A172 (cell line): Measurements from ENCODE around the gene SFTPA2. TPM values are rescaled to one million over a fixed set of nuclear protein-coding genes. Genes with fewer than 3 reads are reported as not detected.
"Not testable (repeated sequence)": the region's sequence is repeated elsewhere in the genome, so short reads cannot be mapped to it uniquely, and the experiment has no call there.

Experiments
- DNase-seq: peaks from one replicate; pipeline ENCODE4 v3.0.0-alpha.2; 2015; ENCODE audit warnings: low spot score
- total RNA-seq: library from RNA; depleted of rRNA; stranded (reverse); fragments of >200 nt; shearing (Covaris generic); gene quantifications from 2 replicates; pipeline ENCODE4 v1.2.3, GENCODE V29; 2014; rRNA removed

Gene SFTPA2
- total RNA-seq: not detected in 2 replicates

DNA sequence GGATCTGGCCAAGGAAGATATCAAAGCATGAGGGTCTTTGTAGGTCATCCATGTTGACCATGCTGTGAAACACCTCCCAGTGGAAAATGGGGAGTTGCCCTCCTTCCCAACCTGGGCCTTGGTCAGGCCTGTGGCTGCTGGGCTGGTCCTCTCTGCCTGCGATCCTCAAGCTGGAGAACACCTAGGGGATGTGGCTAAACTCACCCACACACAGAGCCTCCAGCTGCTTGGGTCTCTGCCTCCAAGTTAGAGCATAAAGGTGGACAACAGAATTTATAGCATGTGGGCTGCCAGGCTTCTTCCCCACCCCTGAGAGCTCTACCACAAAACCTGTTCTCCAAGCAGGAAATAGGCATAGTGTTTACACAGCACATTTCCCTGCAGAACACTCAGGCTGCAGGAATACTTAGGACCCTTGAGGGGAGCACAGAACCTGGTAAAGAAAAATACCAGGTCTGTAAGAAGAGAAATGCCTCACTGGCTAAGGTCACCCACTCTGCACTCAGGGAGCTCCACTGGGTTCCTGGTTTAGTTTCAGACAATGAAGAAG lies at the start of gene SFTPA2:
Gene SFTPA2, minus strand, starts transcription at position 248 of the 550 bp plus-strand sequence. CDS start 924 bp downstream, outside the sequence.
- no peak for DNase-seq

DNA sequence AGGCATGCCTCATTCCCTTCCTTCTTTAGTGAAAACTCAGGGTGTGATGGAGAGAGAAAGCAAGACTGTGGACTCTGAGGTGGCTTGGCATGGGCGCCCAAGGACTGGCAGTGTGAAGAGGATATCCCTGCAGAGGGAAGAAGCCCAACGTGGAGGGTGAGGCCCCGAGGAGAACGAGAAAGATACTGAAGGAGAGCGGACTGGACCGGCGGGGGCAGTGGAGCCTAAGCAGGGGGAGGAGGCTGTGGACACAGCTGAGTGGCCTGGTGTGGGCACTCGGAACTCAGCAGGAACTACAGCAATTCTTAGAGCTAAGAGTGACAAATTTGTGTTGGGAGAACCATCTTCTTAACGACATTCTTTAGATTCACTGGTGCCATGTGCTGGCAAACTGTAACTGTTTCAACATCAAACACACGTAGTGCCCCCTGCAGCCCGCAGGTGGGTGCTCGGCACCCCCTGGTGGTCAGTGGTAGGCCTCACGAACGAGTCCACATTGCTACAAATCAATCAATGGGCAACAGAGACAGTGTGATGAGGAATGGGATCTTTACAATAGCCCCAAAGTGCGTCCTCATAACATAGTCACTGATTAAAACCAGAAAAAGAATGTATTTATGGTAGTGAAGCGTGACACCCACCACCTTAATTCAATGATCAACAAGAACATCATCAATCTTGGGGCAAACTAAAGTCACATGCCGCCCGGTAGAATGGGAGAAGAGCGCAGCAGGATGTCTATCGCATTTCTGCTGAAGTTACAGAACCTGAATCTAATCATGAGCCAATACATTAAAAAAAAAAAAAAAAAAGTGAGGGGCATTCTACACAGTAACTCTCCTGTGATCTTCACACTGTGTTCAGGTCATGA lies 48.5 kb upstream of the SFTPA2 start:
- DNase-seq: no peak

DNA sequence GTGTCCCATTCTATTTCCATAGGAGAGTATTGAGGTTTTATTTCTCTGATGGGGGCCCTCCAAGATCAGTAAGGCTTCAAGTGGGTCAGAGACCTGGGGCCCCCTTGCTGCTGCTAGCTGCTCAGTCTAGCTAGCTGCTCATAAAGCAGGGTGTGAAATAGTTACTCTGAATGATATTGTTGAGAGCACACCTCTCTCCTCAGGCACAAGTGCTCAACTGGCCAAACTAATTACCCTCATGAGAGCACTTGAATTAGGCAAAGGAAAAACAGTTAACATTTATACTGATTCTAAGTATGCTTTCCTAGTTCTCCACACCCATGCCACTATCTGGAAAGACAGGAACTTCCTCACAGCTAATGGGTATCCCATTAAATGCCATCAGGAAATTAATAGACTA lies 45.1 kb upstream of the SFTPA2 start:
- DNase-seq: no peak

DNA sequence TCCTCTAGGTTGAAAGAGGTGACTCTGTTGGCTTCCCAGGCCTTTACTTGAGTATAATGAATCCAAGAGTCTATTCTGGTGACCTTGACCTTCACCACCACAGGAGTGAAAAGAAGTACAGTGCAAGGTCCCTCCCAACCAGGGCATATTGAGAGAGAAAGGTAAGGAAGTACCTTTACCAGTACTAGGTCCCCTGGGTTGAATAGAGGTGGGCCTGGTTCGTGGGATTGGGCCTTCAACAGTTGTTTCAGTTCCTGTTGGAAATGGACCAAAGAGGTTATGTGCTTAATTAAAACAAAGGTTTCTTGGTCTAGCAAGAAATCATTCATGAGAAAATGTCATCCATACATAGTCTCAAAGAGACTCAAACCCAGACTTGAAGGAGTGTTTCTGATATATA lies 44.1 kb upstream of the SFTPA2 start:
- DNase-seq: no peak

DNA sequence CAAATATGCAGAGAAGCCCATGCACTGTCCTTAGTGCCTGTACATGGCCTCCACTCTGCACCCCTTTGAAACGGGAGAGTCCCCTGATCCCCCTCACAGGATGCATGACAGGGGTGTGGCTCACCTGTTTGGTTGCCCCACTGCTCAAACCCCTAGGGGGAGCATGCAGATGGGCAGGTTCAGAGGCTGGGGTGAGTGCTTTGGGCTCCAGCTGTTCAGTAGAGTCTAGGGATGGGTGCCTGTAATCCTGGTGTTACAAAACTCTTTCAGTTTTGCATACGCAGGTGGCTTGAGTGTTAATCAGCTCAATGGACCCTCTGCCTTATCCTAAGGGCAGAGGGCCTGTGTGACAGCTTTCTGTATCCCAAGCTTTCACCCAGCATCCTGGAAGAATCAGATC lies 42.7 kb upstream of the SFTPA2 start:
- no peak for DNase-seq

DNA sequence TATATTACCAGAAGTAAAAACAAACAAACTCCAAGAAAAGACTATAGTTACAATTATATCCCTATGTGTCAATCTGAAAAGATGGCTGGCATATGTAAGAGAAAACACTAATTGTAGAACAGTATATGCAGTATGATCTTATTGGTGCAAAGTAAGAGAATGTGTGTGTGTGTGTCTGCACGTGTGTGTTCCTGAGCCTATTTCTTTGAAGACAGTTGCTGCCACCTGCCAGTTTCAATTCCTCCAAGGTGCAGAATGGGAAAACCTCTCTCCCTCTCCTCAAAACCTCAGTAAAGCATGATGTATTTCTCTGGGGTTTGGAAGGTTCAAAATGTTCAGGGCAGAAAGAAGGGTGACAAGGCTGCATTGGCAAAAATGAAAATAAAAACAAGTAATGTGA lies 41.7 kb upstream of the SFTPA2 start:
- no peak for DNase-seq

DNA sequence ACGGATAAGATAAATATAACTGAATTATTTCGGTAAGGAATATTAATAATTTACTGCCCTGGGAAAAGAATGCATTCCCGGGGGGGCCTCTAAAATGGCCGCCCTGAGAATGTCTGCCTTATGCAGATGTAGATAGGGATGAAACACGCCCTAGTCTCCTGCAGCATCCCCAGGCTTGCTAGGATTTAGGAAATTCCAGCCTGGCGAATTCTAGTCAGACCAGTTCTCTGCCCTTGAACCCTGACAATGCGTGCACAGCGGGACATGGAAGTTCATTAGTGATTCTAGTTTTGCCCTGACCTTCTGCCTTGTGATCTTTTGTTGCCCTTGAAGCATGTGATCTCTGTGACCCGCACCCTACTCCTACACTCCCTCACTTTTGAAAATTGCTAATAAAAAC lies 39.4 kb upstream of the SFTPA2 start:
- not testable (repeated sequence) for DNase-seq

DNA sequence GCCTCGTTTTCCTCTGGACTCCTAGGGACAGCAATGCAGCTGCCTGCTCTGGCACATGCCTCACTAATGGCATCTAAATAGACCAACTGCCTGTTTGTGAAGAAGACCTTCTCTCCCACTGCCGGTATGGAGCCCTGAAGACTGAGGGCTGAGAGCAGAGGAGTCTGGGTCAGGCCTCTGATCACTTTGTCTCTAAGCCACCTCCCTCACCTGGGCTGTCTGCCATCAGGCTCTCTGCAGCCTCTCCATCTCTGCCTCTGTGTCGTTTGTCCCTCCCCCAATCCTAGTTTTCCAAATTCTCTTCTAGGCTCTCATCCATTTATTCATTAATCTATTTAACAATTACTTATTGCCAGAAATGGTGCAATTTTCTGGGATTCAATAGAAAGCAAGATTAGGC lies 35.3 kb upstream of the SFTPA2 start:
- no peak for DNase-seq

DNA sequence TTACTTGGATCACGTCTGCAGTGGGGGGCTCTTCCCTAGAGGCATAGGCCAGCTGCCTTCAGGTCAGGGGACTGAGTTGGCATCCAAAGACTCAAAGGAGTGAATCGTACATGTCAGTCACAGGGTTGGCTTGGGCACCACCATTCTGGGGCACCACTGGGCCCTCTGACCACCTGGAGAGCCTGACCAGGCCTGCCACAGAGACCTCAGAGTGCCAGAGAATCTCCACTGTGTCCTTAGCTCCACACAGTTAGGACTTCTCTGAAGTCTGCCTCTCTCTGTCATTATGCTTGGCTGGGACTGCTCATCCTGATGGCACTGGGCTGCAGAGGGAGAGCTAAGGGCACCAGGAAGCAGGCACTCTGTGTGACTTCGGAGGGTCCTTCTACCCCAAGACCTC lies 34.4 kb upstream of the SFTPA2 start:
- not testable (repeated sequence) for DNase-seq

DNA sequence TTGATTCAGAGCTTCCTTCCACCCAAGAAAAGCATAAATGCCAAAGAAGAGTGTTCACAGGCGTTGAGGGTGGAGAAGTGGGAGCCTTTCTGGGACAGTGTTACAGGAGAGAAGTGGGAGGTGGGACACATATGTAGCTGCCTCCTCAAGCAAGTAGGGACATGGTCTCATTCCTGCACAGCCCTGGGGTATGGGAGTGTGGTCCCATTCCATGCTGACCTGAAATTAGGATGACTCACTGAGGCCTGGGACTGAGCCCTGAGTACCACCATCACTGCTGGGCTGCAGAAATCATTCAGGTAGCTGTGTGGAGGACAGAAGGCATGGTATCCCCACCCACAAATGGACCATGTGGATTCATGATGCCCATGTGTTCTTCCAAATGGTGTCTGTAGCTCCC lies 33.2 kb upstream of the SFTPA2 start:
- no peak for DNase-seq

DNA sequence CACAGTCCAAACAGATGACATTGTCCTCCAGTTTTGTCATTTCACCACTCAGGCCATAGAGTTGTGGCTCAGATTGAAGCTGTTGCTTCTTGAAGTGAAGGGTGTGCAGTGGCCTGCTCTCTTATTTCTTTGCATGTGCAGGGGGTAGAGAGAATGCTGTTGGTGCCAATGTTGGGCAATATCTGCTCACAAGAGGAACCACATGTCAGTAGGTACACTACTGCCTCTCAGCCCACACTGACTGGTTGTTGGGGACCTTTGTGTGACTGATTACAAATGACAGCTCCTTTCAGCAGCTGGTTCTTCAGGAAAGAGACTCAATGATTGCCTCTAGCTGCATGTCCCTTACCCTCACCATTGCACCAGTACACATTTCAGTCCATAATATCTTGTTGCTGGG lies 28.6 kb upstream of the SFTPA2 start:
- DNase-seq: no peak

DNA sequence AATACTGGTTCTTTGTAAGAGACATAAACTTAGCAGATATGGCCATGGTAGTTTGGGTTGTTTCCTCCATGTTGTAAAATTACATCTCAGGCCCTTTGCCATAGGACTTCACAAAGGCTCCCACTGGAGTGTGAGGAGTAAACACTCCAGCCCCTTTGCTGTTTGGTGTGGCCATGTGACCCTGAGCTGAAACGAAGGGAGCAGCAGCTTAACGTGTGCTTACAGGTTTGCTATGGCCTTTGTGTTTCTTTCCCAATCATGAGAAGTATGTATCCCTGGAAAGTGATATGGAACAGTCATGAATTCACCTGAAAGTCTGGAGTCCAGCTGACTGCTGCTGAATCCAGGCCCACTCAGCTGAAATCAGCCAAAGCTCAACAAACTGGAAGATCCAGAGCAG lies 26.7 kb upstream of the SFTPA2 start:
- DNase-seq: no peak

DNA sequence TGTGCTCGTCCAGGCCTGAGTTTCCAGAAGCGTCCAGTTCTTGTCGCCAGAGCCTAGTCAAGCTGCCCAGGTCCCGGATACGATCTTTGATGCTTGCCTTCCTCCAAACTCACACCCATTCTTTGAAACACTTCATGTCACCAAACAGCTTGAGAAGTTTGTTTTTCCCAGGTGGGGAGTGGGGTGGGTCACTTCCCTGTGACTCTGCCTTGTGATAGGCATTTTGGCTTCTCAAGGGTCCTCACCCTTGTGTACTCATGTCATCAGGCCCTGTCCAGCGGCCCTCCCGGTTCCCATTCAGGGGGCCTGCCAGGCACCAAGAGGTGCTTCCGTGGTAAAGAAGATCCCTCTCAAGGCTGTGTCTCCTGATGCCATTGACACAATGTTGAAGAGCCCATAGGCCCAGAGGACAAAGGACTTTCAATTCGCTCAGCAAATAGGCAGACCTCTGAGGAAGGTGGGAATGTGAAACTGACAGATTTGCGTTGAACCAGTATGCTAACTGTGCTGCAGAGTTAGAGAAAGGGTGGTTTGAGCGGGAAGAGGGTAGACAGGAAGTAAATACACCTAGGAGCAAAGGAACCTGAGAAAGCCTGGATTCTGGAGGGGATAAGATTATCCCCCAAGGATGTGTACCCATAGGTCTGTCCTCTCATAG lies 25.8 kb upstream of the SFTPA2 start:
- no peak for DNase-seq

DNA sequence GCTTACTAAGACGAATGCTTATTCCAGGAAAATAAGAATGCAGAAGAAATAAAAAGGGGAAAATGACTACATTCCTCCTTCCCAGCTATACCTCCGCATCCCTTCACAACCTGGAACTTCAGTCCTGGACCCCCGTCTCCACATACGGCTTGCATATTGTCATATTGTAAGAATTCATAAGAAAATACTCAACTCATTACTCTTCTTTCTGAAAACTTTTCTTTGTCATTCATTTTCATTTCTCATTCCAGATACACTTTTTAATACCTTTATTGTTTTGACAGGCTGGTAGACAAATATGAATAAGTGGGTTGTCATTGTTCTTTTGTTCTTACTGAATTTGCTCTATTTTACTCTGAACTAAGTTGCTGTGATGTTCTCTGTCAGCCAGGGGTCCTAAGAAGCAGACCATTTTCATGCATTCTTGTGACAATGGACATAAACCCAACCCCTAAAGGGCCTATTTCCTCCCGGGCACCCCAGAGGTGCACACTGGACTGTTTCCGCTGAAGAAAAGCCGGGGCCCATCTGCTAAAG lies 23.3 kb upstream of the SFTPA2 start:
- no peak for DNase-seq

DNA sequence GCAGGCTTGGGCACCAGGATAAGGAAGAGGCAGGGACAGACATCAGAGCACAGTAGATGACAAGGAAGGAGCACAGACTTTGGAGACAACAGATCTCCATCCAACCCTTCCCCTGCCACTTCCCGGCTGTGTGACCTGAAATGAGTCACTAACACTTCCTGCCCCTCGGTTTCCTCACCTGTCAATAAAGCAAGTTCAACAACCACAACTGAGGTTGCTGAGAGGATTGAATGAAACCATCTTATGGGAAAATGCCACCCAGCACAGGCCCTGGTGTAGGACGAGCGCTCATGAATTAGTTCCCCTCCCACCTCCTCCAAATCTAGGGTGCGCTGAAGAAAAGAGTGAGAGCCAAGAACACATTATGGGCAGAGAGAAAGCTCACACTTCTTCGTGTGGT lies 22.7 kb upstream of the SFTPA2 start:
- DNase-seq: not testable (repeated sequence)

DNA sequence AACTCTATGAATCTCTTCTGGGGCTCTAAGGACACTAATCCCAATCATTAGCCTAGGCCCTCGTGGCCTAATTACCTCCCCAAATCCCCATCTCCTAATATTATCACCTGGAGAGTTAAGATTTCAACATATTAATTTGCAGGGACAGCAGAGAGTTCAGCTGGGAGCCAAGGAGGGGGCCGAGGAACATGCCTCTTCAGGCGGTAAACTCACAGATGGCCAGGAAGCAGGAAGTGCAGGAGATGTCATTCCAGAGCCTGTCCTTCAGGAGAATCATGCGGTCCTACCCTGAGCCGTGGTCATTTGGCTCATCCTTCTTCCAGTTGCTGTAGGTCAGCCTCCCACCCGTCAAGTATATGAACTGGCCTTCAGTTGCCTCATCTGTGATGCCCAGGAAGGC lies 21.9 kb upstream of the SFTPA2 start:
- DNase-seq: no peak

DNA sequence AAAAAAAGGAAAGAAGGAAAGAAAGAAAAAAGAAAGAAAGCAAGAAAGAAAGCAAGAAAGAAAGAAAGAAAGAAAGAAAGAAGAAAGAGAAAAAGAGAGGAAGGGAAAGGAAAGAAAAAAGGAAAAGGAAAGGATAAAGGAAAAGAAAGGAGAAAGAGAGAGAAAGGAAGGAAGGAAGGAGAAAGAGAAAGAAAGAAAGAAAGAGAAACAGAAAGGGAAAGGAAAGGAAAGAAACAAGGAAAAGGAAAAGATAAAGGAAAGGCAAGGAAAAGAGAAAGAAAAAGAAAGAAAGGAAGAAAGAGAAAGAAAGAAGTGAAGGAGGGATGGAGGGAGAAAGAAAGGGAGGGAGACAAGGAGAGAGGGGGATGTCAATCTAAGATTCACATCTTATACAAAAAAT lies 20.8 kb upstream of the SFTPA2 start:
- DNase-seq: no peak

DNA sequence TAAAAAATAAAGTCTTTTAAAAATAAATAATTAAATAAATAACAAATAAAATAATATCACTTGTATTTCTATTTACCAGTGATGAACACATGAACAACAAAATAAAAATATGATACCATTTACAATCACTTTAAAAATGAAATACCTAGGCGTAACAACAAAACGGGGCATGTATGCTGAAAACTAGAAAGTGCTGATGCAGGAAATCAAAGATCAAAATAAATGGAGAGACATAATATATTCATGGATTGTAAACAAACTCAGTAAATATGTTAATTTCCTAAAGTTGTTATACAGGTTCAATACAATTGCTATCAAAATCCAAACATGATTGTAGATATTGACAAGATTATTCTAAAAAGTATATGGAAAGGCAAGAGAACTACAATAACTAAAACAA lies 19.2 kb upstream of the SFTPA2 start:
- DNase-seq: no peak

DNA sequence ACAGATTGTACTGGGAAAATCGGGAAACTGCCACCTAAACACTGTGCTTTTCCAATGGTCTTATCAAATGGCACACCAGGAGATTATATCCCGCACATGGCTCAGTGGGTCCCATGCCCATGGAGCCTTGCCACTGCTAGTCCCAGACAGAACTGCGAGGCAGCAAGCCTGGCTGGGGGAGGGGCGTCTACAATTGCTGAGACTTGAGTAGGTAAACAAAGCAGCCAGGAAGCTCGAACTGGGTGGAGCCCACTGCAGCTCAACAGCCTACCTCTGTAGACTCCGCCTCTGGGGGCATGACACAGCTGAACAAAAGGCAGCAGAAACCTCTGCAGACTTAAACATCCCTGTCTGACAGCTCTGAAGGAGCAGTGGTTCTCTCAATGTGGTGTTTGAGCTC lies 10.4 kb upstream of the SFTPA2 start:
- not testable (repeated sequence) for DNase-seq

DNA sequence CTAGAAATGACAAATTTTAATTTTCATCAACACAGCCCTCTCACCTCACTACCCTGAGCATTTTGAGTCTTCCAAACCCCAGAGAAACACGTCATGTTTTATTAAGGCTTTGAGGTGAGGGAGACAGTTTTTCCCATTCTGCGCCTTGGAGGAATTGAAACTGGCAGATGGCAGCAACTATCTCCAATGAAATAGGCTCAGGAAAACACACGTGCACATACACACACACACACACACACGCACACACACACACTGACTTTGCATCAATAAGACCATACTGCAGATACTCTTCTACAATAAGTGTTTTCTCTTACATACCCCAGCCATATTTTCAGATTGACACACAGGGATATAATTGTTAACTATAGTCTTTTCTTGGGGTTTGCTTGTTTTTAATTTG lies 3.2 kb upstream of the SFTPA2 start:
- DNase-seq: no peak

DNA sequence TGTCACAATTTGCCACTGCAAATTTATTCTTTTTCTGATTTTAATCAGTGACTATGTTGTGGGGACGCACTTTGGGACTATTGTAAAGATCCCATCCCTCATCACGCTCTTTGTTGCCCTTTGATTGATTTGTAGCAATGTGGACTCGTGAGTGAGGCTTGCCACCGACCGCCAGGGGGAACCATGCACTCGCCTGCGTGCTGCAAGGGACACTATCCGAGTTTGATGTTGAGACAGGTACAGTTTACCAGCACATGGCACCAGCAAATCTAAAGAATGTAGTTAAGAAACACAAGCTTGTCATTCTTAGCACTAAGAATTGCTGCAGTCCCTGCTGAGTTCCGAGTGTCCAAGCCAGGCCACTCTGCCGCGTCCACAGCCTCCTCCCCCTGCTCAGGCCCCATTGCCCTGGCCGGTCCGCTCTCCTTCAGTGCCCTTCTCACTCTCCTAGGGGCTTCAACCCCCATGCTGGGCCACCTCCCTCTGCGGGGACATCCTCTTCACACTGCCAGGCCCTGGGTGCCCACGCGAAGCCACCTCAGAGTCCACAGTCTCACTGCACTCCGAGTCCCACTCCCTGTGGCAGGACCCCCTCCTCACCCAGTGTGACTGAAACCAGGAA lies 2.0 kb upstream of the SFTPA2 start:
- peak; percentile 35 for DNase-seq

DNA sequence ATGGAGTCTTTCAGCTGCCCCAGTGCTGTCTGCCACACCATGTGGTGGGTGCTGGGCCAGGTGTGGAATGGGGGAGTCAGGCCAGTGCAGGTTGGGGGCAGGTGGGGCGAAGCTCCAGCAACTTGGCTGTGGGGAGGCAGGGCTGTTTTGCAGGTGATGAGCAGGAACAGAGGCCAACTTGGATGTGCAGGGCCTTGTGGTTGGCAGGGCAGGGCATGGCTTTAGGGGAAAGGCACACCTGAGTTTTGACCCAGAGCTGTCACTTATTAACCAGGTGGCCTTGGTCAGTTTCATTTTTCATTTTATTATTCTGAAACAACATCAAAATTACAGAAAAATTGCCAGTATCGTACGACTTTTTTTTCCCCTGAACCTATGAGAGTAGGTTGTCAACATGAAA lies 1.1 kb upstream of the SFTPA2 start:
- DNase-seq: no peak
